Measurements from ENCODE around the gene LPCAT3.

Gene LPCAT3

GRCh38 chr12:6935371-6936193 is 82.7 kb downstream of the LPCAT3 start:
- no peak for DNase-seq

- DNase-seq = no peak
Measured at GRCh38 chr12:6934110-6934509, 84.2 kb downstream of the LPCAT3 start.

GRCh38 chr12:6932766-6933165 is 85.5 kb downstream of the LPCAT3 start:
- no peak for DNase-seq

GRCh38 chr12:6929466-6930452 is 88.5 kb downstream of the LPCAT3 start:
- no peak for DNase-seq

GRCh38 chr12:6928703-6929407 is 89.4 kb downstream of the LPCAT3 start:
- no peak for DNase-seq

GRCh38 chr12:6928022-6928702 is 90.1 kb downstream of the LPCAT3 start:
- DNase-seq = no peak

- DNase-seq = no peak
Measured at GRCh38 chr12:6927379-6928021, 90.8 kb downstream of the LPCAT3 start, which contains the start of gene ATN1. TSS of gene ATN1 (plus strand) at chr12:6927959. CDS start at chr12:6934002, 6,043 bp downstream.
